ENCODE results near the gene ADCY1.
"Not testable (repeated sequence)": the region's sequence is repeated elsewhere in the genome, so short reads cannot be mapped to it uniquely, and the experiment has no call there.

DNA sequence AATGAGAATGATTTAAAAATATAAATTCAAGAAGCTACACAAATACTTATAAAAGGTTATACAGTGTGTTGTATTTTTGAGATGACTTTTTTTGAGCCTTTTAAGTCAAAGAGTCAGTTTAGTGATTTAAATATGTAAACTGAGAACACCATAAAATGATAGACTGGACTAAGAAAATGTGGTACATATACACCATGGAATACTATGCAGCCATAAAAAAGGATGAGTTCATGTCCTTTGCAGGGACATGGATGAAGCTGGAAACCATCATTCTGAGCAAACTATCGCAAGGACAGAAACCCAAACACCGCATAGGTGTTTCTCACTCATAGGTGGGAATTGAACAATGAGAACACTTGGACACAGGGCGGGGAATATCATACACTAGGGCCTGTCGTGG lies 182.2 kb downstream of the ADCY1 start:
- not testable (repeated sequence) for TF ChIP-seq POLR2A, CTCF (IDR thresholded peaks at IDR 0.05)

Measured in Peyer's patch (tissue), 4 donors.